ENCODE data around the gene PRKCB.
"Not testable (repeated sequence)": the region's sequence is repeated elsewhere in the genome, so short reads cannot be mapped to it uniquely, and the experiment has no call there.

PRKCB gene

DNA sequence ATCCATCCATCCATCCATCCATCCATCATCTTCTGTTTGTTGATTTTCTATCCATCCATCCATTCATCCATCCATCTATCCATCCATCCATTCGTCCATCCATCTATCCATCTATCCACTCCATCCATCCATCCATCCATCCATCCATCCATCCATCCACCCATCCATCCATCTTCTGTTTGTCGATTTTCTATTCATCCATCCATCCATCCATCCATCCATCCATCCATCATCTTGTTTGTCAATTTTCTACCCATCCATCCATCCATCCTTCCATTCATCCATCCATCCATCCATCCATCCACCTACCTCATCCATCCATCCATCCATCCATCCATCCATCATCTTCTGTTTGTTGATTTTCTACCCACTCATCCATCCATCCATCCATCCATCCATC, 97.9 kb downstream of the PRKCB start:
- not testable (repeated sequence) for H3K4me3 ChIP-seq (ENCODE audit: low read length in 2 of 2); H3K4me1 ChIP-seq (ENCODE audit: control insufficient read depth in 2 of 2, insufficient read depth in 2 of 2, low read length in 2 of 2); H3K27ac ChIP-seq (ENCODE audit: low read depth in 2 of 2, low read length in 2 of 2); H3K9me3 ChIP-seq (ENCODE audit: control insufficient read depth in 2 of 2, low read length in 2 of 2); H3K27me3 ChIP-seq (ENCODE audit: control insufficient read depth in 2 of 2, insufficient read depth in 2 of 2, low read length in 2 of 2); H3K36me3 ChIP-seq (ENCODE audit: control insufficient read depth in 2 of 2, insufficient read depth in 2 of 2, low read length in 2 of 2); H3K9ac ChIP-seq (ENCODE audit: low read depth in 1 of 2, low read length in 2 of 2)

DNA sequence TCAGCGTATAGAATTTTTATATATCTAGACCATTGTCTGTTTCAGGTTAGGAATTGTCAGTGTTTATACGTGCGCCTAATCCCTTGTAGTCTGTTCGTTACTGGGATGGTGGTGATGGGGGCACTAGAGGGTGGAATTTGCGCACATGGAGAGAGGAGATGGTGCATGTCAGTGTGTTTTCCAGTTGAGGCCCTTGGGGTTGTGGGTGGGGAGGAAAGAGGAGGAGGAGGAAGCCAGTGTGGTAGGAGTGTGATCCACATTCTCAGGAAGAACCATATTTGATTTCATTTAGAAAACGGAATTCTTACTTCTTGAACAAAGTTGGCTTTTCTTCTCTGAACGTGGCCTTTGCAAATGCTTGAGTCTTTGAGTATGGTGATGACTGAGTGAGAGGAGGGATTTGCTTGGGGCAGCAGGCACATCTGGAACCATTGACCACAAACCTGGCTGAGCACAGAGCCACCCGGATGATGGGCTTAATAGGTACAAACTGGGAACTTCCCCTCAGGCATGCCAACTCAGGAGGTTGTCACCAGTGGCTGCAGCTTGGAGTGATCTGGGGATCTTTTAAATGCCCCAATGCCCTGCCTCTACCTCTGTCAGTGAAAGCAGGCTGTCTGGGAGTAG, 98.9 kb downstream of the PRKCB start:
- H3K27me3 ChIP-seq (ENCODE audit: control insufficient read depth in 2 of 2, insufficient read depth in 2 of 2, low read length in 2 of 2): no peaks in the 10 kb centered on the region
- no peaks in the 10 kb centered on the region for H3K36me3 ChIP-seq (ENCODE audit: control insufficient read depth in 2 of 2, insufficient read depth in 2 of 2, low read length in 2 of 2)
- H3K9ac ChIP-seq (ENCODE audit: low read depth in 1 of 2, low read length in 2 of 2): no peak overlapping the region
- H3K27ac ChIP-seq (ENCODE audit: low read depth in 2 of 2, low read length in 2 of 2): no peak overlapping the region
- no peaks in the 10 kb centered on the region for H3K4me1 ChIP-seq (ENCODE audit: control insufficient read depth in 2 of 2, insufficient read depth in 2 of 2, low read length in 2 of 2)
- H3K9me3 ChIP-seq (ENCODE audit: control insufficient read depth in 2 of 2, low read length in 2 of 2): no peaks in the 10 kb centered on the region
- H3K4me3 ChIP-seq (ENCODE audit: low read length in 2 of 2): no peak overlapping the region

DNA sequence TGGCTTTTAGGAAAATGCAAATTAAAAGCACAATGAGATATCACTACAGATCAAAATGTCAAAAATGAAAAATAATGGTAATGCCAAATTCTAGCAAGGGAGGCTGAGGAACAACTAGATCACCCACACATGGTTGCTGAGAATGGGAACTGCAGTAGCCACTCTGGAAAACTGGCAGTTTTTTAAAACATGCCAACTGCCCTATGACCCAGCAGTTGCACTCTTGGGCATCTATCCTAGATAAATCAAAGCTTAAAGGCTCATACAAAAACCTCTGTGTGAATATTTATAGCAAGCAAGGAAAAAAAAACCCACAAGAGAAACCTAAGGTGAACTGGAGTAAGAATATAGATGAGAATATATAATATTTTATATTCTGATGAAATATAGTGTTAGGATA, 104.3 kb downstream of the PRKCB start:
- H3K4me3 ChIP-seq (ENCODE audit: low read length in 2 of 2): no peak overlapping the region
- H3K27ac ChIP-seq (ENCODE audit: low read depth in 2 of 2, low read length in 2 of 2): no peak overlapping the region
- H3K9ac ChIP-seq (ENCODE audit: low read depth in 1 of 2, low read length in 2 of 2): no peak overlapping the region
- no peaks in the 10 kb centered on the region for H3K9me3 ChIP-seq (ENCODE audit: control insufficient read depth in 2 of 2, low read length in 2 of 2)
- no peaks in the 10 kb centered on the region for H3K4me1 ChIP-seq (ENCODE audit: control insufficient read depth in 2 of 2, insufficient read depth in 2 of 2, low read length in 2 of 2)
- no peaks in the 10 kb centered on the region for H3K36me3 ChIP-seq (ENCODE audit: control insufficient read depth in 2 of 2, insufficient read depth in 2 of 2, low read length in 2 of 2)
- no peaks in the 10 kb centered on the region for H3K27me3 ChIP-seq (ENCODE audit: control insufficient read depth in 2 of 2, insufficient read depth in 2 of 2, low read length in 2 of 2)

DNA sequence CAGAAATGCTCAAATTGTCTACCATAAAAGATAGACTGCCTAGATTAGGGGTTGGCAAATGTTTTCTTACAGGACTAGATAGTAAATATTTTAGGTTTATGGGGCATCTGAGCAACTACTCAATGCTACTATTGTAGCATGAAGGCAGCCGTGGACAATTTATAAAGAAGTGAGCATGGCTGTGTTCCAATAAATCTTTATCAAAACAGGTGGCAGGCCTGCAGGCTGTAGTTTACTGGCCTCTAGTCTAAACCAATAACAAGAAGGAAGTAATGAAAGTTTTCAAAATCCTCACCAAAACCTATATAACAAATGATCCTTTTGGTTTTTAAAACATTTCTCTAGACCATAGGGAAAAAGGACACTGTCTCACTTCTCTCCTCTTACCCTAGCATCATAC, 105.2 kb downstream of the PRKCB start:
- H3K36me3 ChIP-seq (ENCODE audit: control insufficient read depth in 2 of 2, insufficient read depth in 2 of 2, low read length in 2 of 2): no peaks in the 10 kb centered on the region

DNA sequence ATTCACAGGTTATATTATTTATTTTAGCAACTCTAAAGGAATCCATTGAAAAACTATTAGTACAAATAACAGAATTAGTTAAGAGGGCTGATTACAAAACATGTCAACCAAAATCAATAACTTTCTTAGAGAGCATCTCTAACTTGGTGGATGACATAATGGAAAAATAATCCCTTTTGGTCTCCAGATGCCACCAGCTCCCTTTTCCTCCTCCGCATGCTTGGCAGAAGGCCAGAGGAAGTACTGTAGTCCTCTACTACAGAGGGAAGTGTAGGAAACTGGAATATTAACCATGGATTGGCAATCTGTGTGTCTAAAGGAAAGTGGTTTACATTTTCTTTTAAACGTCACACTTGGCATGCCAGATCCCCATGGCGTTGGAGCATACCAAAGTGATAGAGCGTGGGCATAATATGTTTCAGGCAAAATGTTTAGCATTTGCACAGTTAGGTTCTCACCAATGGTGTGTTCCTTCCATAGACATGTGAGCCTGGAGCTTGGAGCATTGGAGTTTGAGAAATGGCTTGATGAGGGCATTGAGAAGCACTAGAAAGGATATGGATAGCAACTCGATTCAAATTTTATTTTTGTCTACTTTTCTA, 106.3 kb downstream of the PRKCB start:
- Histone ChIP-seq H3K36me3 (ENCODE audit: control insufficient read depth in 2 of 2, insufficient read depth in 2 of 2, low read length in 2 of 2) (no peaks in the 10 kb centered on the region), H3K27ac (ENCODE audit: low read depth in 2 of 2, low read length in 2 of 2) (no peak overlapping the region), H3K4me3 (ENCODE audit: low read length in 2 of 2) (no peak overlapping the region), H3K9me3 (ENCODE audit: control insufficient read depth in 2 of 2, low read length in 2 of 2) (no peaks in the 10 kb centered on the region), H3K9ac (ENCODE audit: low read depth in 1 of 2, low read length in 2 of 2) (no peak overlapping the region), H3K4me1 (ENCODE audit: control insufficient read depth in 2 of 2, insufficient read depth in 2 of 2, low read length in 2 of 2) (no peaks in the 10 kb centered on the region), H3K27me3 (ENCODE audit: control insufficient read depth in 2 of 2, insufficient read depth in 2 of 2, low read length in 2 of 2) (no peaks in the 10 kb centered on the region)

More for the DNA sequence above, 105.2 kb downstream of the PRKCB start:
- Histone ChIP-seq H3K4me3 (ENCODE audit: low read length in 2 of 2) (no peak overlapping the region), H3K27ac (ENCODE audit: low read depth in 2 of 2, low read length in 2 of 2) (no peak overlapping the region), H3K9me3 (ENCODE audit: control insufficient read depth in 2 of 2, low read length in 2 of 2) (no peaks in the 10 kb centered on the region), H3K27me3 (ENCODE audit: control insufficient read depth in 2 of 2, insufficient read depth in 2 of 2, low read length in 2 of 2) (no peaks in the 10 kb centered on the region), H3K9ac (ENCODE audit: low read depth in 1 of 2, low read length in 2 of 2) (no peak overlapping the region), H3K4me1 (ENCODE audit: control insufficient read depth in 2 of 2, insufficient read depth in 2 of 2, low read length in 2 of 2) (no peaks in the 10 kb centered on the region)

DNA sequence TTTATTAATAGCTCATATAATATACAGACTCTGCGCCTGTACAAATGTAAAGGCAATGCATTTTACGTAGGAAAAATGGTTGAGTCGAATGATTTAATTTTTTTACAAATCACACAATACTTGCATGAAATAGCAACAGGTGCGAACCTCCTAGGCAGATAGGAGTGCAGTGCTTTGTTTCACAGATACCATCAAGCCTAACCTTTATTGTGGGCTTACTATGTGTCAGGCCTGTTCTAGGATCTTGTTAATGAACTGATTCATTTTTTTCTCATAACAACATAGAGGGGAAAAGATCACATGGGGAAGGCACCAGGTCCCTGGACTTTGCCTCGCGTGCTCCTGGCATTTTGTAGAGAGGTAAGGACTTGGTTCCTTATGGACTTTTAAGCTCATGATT, 107.8 kb downstream of the PRKCB start:
- no peak overlapping the region for H3K9ac ChIP-seq (ENCODE audit: low read depth in 1 of 2, low read length in 2 of 2)
- H3K4me1 ChIP-seq (ENCODE audit: control insufficient read depth in 2 of 2, insufficient read depth in 2 of 2, low read length in 2 of 2): no peaks in the 10 kb centered on the region
- no peak overlapping the region for H3K4me3 ChIP-seq (ENCODE audit: low read length in 2 of 2)
- no peaks in the 10 kb centered on the region for H3K27me3 ChIP-seq (ENCODE audit: control insufficient read depth in 2 of 2, insufficient read depth in 2 of 2, low read length in 2 of 2)
- H3K36me3 ChIP-seq (ENCODE audit: control insufficient read depth in 2 of 2, insufficient read depth in 2 of 2, low read length in 2 of 2): no peaks in the 10 kb centered on the region
- H3K9me3 ChIP-seq (ENCODE audit: control insufficient read depth in 2 of 2, low read length in 2 of 2): no peaks in the 10 kb centered on the region
- H3K27ac ChIP-seq (ENCODE audit: low read depth in 2 of 2, low read length in 2 of 2): no peak overlapping the region

DNA sequence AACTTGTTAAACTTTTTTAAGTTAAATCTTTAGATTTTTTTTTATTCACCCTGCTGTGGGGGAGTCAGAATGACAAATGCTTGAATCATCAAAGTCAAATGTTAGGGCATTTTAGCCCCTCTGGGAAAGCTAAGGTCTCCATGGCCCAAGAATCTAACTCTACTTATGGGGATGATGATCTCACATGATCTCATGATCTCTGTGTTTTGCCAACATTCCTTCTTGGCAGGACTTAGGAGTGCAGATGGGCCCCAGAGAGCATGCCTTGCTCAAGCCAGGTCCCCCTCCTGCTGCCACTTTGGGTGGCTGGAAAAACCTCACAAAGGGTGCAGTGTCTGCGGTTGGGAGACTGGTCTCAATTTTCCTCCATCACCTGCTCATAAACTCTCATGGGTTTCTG, 108.6 kb downstream of the PRKCB start:
- no peak overlapping the region for H3K9ac ChIP-seq (ENCODE audit: low read depth in 1 of 2, low read length in 2 of 2)
- no peaks in the 10 kb centered on the region for H3K4me1 ChIP-seq (ENCODE audit: control insufficient read depth in 2 of 2, insufficient read depth in 2 of 2, low read length in 2 of 2)
- H3K9me3 ChIP-seq (ENCODE audit: control insufficient read depth in 2 of 2, low read length in 2 of 2): no peaks in the 10 kb centered on the region
- H3K4me3 ChIP-seq (ENCODE audit: low read length in 2 of 2): no peak overlapping the region
- no peaks in the 10 kb centered on the region for H3K27me3 ChIP-seq (ENCODE audit: control insufficient read depth in 2 of 2, insufficient read depth in 2 of 2, low read length in 2 of 2)
- H3K27ac ChIP-seq (ENCODE audit: low read depth in 2 of 2, low read length in 2 of 2): no peak overlapping the region
- H3K36me3 ChIP-seq (ENCODE audit: control insufficient read depth in 2 of 2, insufficient read depth in 2 of 2, low read length in 2 of 2): no peaks in the 10 kb centered on the region

DNA sequence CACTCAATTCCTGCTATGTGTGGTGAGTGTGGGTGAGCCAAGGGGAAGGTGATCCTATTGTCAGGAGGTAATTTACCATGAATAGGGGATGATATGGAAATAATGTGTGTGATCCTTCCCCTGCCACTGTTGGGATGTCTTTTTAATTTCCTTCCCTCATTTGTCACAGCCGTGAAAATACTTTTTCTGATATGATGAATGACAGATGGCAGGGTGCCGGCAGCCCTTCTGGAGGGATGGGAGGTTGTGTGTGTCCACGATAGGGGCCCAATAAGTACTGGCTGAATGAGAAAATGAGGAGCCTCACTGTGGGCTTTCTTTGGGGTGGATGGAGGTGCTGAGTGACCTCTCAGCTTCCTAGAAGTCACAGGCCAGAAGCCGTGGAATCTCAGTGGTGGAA, 109.5 kb downstream of the PRKCB start:
- Histone ChIP-seq H3K4me1 (ENCODE audit: control insufficient read depth in 2 of 2, insufficient read depth in 2 of 2, low read length in 2 of 2) (no peaks in the 10 kb centered on the region), H3K4me3 (ENCODE audit: low read length in 2 of 2) (no peak overlapping the region), H3K9me3 (ENCODE audit: control insufficient read depth in 2 of 2, low read length in 2 of 2) (no peaks in the 10 kb centered on the region), H3K27me3 (ENCODE audit: control insufficient read depth in 2 of 2, insufficient read depth in 2 of 2, low read length in 2 of 2) (no peaks in the 10 kb centered on the region), H3K36me3 (ENCODE audit: control insufficient read depth in 2 of 2, insufficient read depth in 2 of 2, low read length in 2 of 2) (no peaks in the 10 kb centered on the region), H3K9ac (ENCODE audit: low read depth in 1 of 2, low read length in 2 of 2) (no peak overlapping the region), H3K27ac (ENCODE audit: low read depth in 2 of 2, low read length in 2 of 2) (no peak overlapping the region)

DNA sequence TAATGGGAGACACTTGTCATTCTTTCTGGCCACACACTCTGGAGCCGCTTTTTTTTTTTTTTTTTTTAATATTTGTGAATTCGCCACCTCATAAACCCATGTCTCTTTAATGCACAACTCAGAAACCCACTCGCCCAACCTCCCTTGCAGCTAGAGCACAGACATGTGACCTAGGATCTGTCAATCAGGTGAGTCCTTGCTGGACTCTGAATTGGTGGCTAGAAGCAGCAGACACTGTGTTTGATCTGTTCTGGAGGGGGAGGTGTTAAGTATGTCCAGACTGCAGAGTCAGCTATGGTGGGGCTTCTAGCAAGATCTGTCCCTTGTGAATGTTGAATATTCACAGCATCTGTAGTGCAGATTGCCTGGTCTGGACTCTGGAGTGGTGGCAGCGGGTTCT, 112.1 kb downstream of the PRKCB start:
- Histone ChIP-seq H3K4me1 (ENCODE audit: control insufficient read depth in 2 of 2, insufficient read depth in 2 of 2, low read length in 2 of 2) (no peaks in the 10 kb centered on the region), H3K4me3 (ENCODE audit: low read length in 2 of 2) (no peak overlapping the region), H3K27ac (ENCODE audit: low read depth in 2 of 2, low read length in 2 of 2) (no peak overlapping the region), H3K9ac (ENCODE audit: low read depth in 1 of 2, low read length in 2 of 2) (no peak overlapping the region), H3K36me3 (ENCODE audit: control insufficient read depth in 2 of 2, insufficient read depth in 2 of 2, low read length in 2 of 2) (no peaks in the 10 kb centered on the region), H3K27me3 (ENCODE audit: control insufficient read depth in 2 of 2, insufficient read depth in 2 of 2, low read length in 2 of 2) (no peaks in the 10 kb centered on the region), H3K9me3 (ENCODE audit: control insufficient read depth in 2 of 2, low read length in 2 of 2) (no peaks in the 10 kb centered on the region)

DNA sequence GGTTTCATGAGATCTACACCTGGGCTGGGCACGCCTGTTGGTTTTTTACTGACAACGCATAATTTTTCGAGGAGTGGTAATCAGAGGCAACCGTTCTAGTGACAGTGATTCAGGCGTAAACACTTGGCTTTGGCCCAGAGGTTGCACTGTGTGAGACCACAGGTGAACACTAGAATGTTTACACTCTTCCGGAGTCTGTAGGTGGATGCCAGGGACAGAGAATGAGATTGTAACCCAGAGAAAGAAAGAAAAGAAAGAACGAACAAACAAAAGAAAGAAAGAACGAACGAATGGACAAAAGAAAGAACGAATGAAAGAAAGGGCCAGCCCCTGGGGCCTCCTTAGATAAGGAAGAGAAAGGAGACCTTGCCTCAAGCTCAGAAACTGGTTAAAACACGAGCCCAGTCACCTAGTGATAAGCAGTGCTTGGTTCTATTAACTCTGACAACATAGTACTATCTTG, 113.2 kb downstream of the PRKCB start:
- Histone ChIP-seq H3K4me3 (ENCODE audit: low read length in 2 of 2) (no peak overlapping the region), H3K27ac (ENCODE audit: low read depth in 2 of 2, low read length in 2 of 2) (no peak overlapping the region)

More for the DNA sequence above, 113.2 kb downstream of the PRKCB start:
- Histone ChIP-seq H3K9me3 (ENCODE audit: control insufficient read depth in 2 of 2, low read length in 2 of 2) (no peaks in the 10 kb centered on the region), H3K27me3 (ENCODE audit: control insufficient read depth in 2 of 2, insufficient read depth in 2 of 2, low read length in 2 of 2) (no peaks in the 10 kb centered on the region), H3K4me1 (ENCODE audit: control insufficient read depth in 2 of 2, insufficient read depth in 2 of 2, low read length in 2 of 2) (no peaks in the 10 kb centered on the region), H3K36me3 (ENCODE audit: control insufficient read depth in 2 of 2, insufficient read depth in 2 of 2, low read length in 2 of 2) (no peaks in the 10 kb centered on the region), H3K9ac (ENCODE audit: low read depth in 1 of 2, low read length in 2 of 2) (no peak overlapping the region)

Measured in mucosa of rectum (tissue), 2 donors.